Heart right ventricle (tissue), 16 donors: ENCODE measurements around the gene DTNB. TPM values are rescaled to one million over a fixed set of nuclear protein-coding genes. Genes with fewer than 3 reads are reported as not detected.
"Not testable (repeated sequence)": the region's sequence is repeated elsewhere in the genome, so short reads cannot be mapped to it uniquely, and the experiment has no call there.

Experiments
- ATAC-seq, 8 donors: fragments of 200-7000 bp; cut with Tn5 transposase; one replicate each; pipeline ENCODE4 v1.9.1; 2020; ENCODE audit warnings: mild to moderate bottlenecking in 8 of 8, moderate library complexity in 8 of 8, moderate number of reproducible peaks in 1 of 8
- DNase-seq, 2 donors: peaks; one replicate each; pipeline ENCODE4 v3.0.0-alpha.2; 2020
- H3K27ac ChIP-seq, 10 donors: fragments of 200-600 bp; sonication (generic) in 2 of 10; one replicate each; pipeline versions ENCODE4 v1.5.0 to v1.8.0; 2020 to 2022; ENCODE audit warnings: mild to moderate bottlenecking in 3 of 10
- H3K27me3 ChIP-seq, 7 donors: fragments of 200-600 bp; one replicate each; pipeline ENCODE4 v1.8.0; 2021 to 2022; ENCODE audit warnings: mild to moderate bottlenecking in 2 of 7
- H3K36me3 ChIP-seq, 9 donors: fragments of 200-600 bp; sonication (generic) in 1 of 9; one replicate each; pipeline versions ENCODE4 v1.5.0 to v1.8.0; 2020 to 2022; ENCODE audit warnings: mild to moderate bottlenecking in 2 of 9
- H3K4me1 ChIP-seq, 9 donors: fragments of 200-600 bp; sonication (generic) in 1 of 9; one replicate each; pipeline versions ENCODE4 v1.5.0 to v1.8.0; 2020 to 2022; ENCODE audit warnings: mild to moderate bottlenecking in 4 of 9
- H3K4me3 ChIP-seq, 10 donors: fragments of 200-600 bp; sonication (generic) in 2 of 10; one replicate each; pipeline versions ENCODE4 v1.5.0 to v1.8.0; 2020 to 2022; ENCODE audit warnings: mild to moderate bottlenecking in 7 of 10, moderate library complexity in 2 of 10
- H3K9me3 ChIP-seq, 11 donors: fragments of 200-600 bp in 10 of 11; sonication (generic) in 2 of 11; one replicate each; pipeline versions ENCODE4 v1.5.0 to v1.8.0; 2013 to 2022; ENCODE audit warnings: mild to moderate bottlenecking in 2 of 11, control low read depth in 1 of 11, moderate library complexity in 1 of 11
- CTCF ChIP-seq, 9 donors: fragments of 200-600 bp; sonication (generic) in 2 of 9; IDR thresholded peaks; one replicate each; pipeline versions ENCODE4 v1.5.0 to v1.8.0; 2021 to 2022; ENCODE audit warnings: antibody characterized with exemption in 9 of 9, mild to moderate bottlenecking in 5 of 9, moderate library complexity in 1 of 9
- WGBS, 2 donors: extraction: QIAGEN DNeasy Blood & Tissue Kit; methylation state at CpG; one replicate each; pipeline ENCODE4 v1.1.7; 2013; ENCODE audit warnings: inconsistent platforms in 1 of 2; 5-methylcytosine and 5-hydroxymethylcytosine counted together
- intact Hi-C, 10 donors: fragments of 100-400 bp; cut with DNase I; formaldehyde crosslinking; loops; one replicate each; pipeline versions ENCODE4 v1.11.1 to v1.14.2; 2022
- polyA plus RNA-seq, 2 donors: library from polyadenylated mRNA; stranded (reverse); fragments of 200-250 nt; gene quantifications; one replicate each; pipeline ENCODE4 v1.2.3, GENCODE V29; 2013
- total RNA-seq, 10 donors: library from RNA; stranded (reverse); fragmentation: NEBNext Ultra II Directional in 3 of 10; extraction: Animal tissue kit (Norgen Biotek cat#: 25700) in 3 of 10; gene quantifications; one replicate each; pipeline versions ENCODE4 v1.2.1 to v1.2.4, GENCODE V29; 2021 to 2023
- donor health status: Arrhythmogenic right ventricular cardiomyopathy.
- donor health status: ischemic (EF 13 %, LVEDD 7.1; RV severe dilation, severe dysfunction).
- donor health status: healthy with polysubstance abuse.
- donor health status: DM: no; HTN: yes; CAD: no.
- donor health status: DM: no; HTN: no; CAD: no.
- donor health status: ischemic (EF 25% LVEDD 6.9; RV normal size, moderate dysfunction).
- donor health status: ischemic (EF 25% LVEDD 5.7; RV mildly dilated, moderate dysfunction).
- donor health status: healthy.
- donor health status: DM: yes; HTN: yes; CAD: no.
- donor health status: Ischemic cardiomyopathy.
- donor health status: ischemic (EF 35%, LVEDD 5.7; RV mildly dilated, moderate dysfunction).
- donor health status: nonischemic (EF 11% LVEDD 7.7; RV severe dilation, severe dysfunction).
- donor health status: DM: yes; HTN: yes; CAD: no.
- donor health status: PGD.
- donor health status: ischemic (EF 29% LVEDD 5.4; RV normal size, mild dysfunction).
- donor health status: nonischemic (EF 23%, LVEDD 6.1; RV moderate dilation, normal function).

Gene DTNB
- total and polyA plus RNA-seq, 12 donors: 2.8 to 11.3 (median 7.8) TPM

- H3K4me1 ChIP-seq: no peaks in the 10 kb centered on the region
- ATAC-seq (no peak), DNase-seq (no peak)
- no peaks in the 10 kb centered on the region for H3K27me3 ChIP-seq
- intact Hi-C loops: no loop called here
- WGBS, 2 donors: 96 to 98% methylated on average over 26 of the region's 26 CpGs
- no peak overlapping the region for H3K4me3 ChIP-seq
- no peak for TF ChIP-seq CTCF (IDR thresholded peaks at IDR 0.05)
- peaks cover 0 to 15% (median 0%) of the 10 kb centered on the region in 9 donors for H3K36me3 ChIP-seq
- H3K9me3 ChIP-seq: no peaks in the 10 kb centered on the region
- H3K27ac ChIP-seq: no peak overlapping the region
Observed at GRCh38 chr2:25534455-25534854, 138.9 kb downstream of the DTNB start.

- ATAC-seq, intact Hi-C loops: not testable (repeated sequence)
Observed at GRCh38 chr2:25533771-25534170, 139.6 kb downstream of the DTNB start.

GRCh38 chr2:25532521-25532920, 140.9 kb downstream of the DTNB start:
- DNase-seq (no peak), ATAC-seq (no peak)
- H3K27ac ChIP-seq: no peak overlapping the region
- no peak overlapping the region for H3K4me3 ChIP-seq
- no peaks in the 10 kb centered on the region for H3K9me3 ChIP-seq
- no peaks in the 10 kb centered on the region for H3K27me3 ChIP-seq
- no peaks in the 10 kb centered on the region for H3K4me1 ChIP-seq
- WGBS, 2 donors: 66 to 74% methylated on average over 2 of the region's 2 CpGs
- TF ChIP-seq CTCF (IDR thresholded peaks at IDR 0.05): no peak
- intact Hi-C loops: no loop called here
- H3K36me3 ChIP-seq: peaks cover 0 to 15% (median 0%) of the 10 kb centered on the region in 9 donors

More at GRCh38 chr2:25533771-25534170, 139.6 kb downstream of the DTNB start:
- H3K9me3 ChIP-seq, DNase-seq, H3K4me1 ChIP-seq, H3K27me3 ChIP-seq, H3K4me3 ChIP-seq, H3K27ac ChIP-seq: not testable (repeated sequence)
- peaks cover 0 to 15% (median 0%) of the 10 kb centered on the region in 9 donors for H3K36me3 ChIP-seq
- 90 to 94% methylated on average over 5 of the region's 5 CpGs for WGBS, 2 donors

- no peak for DNase-seq
- 92 to 95% methylated on average over 3 of the region's 3 CpGs for WGBS, 2 donors
- Histone ChIP-seq H3K36me3 (peaks cover 0 to 15% (median 0%) of the 10 kb centered on the region in 9 donors), H3K4me3 (no peak overlapping the region), H3K4me1 (no peaks in the 10 kb centered on the region), H3K9me3 (no peaks in the 10 kb centered on the region), H3K27ac (no peak overlapping the region), H3K27me3 (no peaks in the 10 kb centered on the region)
- ATAC-seq: no peak
- intact Hi-C loops: loop anchor here in 3 of 10 donors (10.0 kb wide), 2 partner anchors 154 to 184 kb away; partner anchors contain the start of gene DNMT3A (in 1 of the 3)
- no peak for TF ChIP-seq CTCF (IDR thresholded peaks at IDR 0.05)
Observed at GRCh38 chr2:25529034-25529433, 144.3 kb downstream of the DTNB start.

- Histone ChIP-seq H3K27me3 (no peaks in the 10 kb centered on the region), H3K9me3 (no peaks in the 10 kb centered on the region), H3K36me3 (peaks cover 0 to 15% (median 0%) of the 10 kb centered on the region in 9 donors), H3K27ac (no peak overlapping the region), H3K4me1 (no peaks in the 10 kb centered on the region), H3K4me3 (no peak overlapping the region)
- WGBS, 2 donors: 92 to 95% methylated on average over 4 of the region's 4 CpGs
- ATAC-seq (no peak), DNase-seq (no peak)
- no peak for TF ChIP-seq CTCF (IDR thresholded peaks at IDR 0.05)
- intact Hi-C loops: loop anchor here in 3 of 10 donors (10.0 kb wide), 2 partner anchors 153 to 183 kb away; partner anchors contain the start of gene DNMT3A (in 1 of the 3)
Observed at GRCh38 chr2:25528173-25528572, 145.2 kb downstream of the DTNB start.
